Astrocyte (in vitro differentiated cells and primary cell): ENCODE results near the gene ZDHHC1. TPM values are rescaled to one million over a fixed set of nuclear protein-coding genes. Genes with fewer than 3 reads are reported as not detected.

Source experiments
- DNase-seq: peaks from one replicate; pipeline ENCODE4 v3.0.0-alpha.2; 2010; ENCODE audit warnings: low read depth
- FAIRE-seq: peaks from 2 replicates; lab custom pipeline; 2011; peaks lifted over from hg19 to GRCh38; lab: Jason Lieb, UNC
- H2AFZ ChIP-seq: 2 replicates; pipeline ENCODE4 v1.6.0; 2012; ENCODE audit warnings: low read depth, low read length, inconsistent platforms
- H3K27ac ChIP-seq: 2 replicates; pipeline ENCODE4 v1.5.1; 2011; ENCODE audit warnings: low read depth, low read length, inconsistent platforms
- H3K27me3 ChIP-seq: 2 replicates; pipeline ENCODE4 v1.6.0; 2011; ENCODE audit warnings: low read length, inconsistent platforms; ENCODE audit not compliant: insufficient read depth
- H3K36me3 ChIP-seq: 2 replicates; pipeline ENCODE4 v1.5.1; 2011; ENCODE audit warnings: low read length, inconsistent platforms; ENCODE audit not compliant: insufficient read depth
- H3K4me1 ChIP-seq: 2 replicates; pipeline ENCODE4 v1.5.1; 2011; ENCODE audit warnings: low read length, inconsistent platforms; ENCODE audit not compliant: insufficient read depth
- H3K4me2 ChIP-seq: 2 replicates; pipeline ENCODE4 v1.6.0; 2012; ENCODE audit warnings: low read length, inconsistent platforms
- H3K4me3 ChIP-seq: 2 replicates; pipeline ENCODE4 v1.5.1; 2011; ENCODE audit warnings: low read depth, mild to moderate bottlenecking, low read length, inconsistent platforms; ENCODE audit not compliant: insufficient read depth
- H3K79me2 ChIP-seq: 2 replicates; pipeline ENCODE4 v1.6.0; 2012; ENCODE audit warnings: mild to moderate bottlenecking, low read length, inconsistent platforms; ENCODE audit not compliant: insufficient read depth
- H3K9ac ChIP-seq: 2 replicates; pipeline ENCODE4 v1.6.0; 2012; ENCODE audit warnings: mild to moderate bottlenecking, low read length, inconsistent platforms
- H3K9me3 ChIP-seq: 2 replicates; pipeline ENCODE4 v1.5.1; 2012; ENCODE audit warnings: low read depth, mild to moderate bottlenecking, low read length, inconsistent platforms; ENCODE audit not compliant: insufficient read depth
- H4K20me1 ChIP-seq: 2 replicates; pipeline ENCODE4 v1.6.0; 2012; ENCODE audit warnings: low read length, inconsistent platforms; ENCODE audit not compliant: insufficient read depth
- H3K27ac Mint-ChIP-seq: one replicate; pipeline ENCODE4 v1.8.0; 2021; ENCODE audit warnings: mild to moderate bottlenecking, mixed read lengths; ENCODE audit not compliant: unreplicated experiment
- H3K27me3 Mint-ChIP-seq: one replicate; pipeline ENCODE4 v1.8.0; 2021; ENCODE audit warnings: low read depth, mixed read lengths; ENCODE audit not compliant: unreplicated experiment
- H3K36me3 Mint-ChIP-seq: one replicate; pipeline ENCODE4 v1.8.0; 2021; ENCODE audit warnings: low read depth, mixed read lengths; ENCODE audit not compliant: unreplicated experiment
- H3K4me1 Mint-ChIP-seq: one replicate; pipeline ENCODE4 v1.8.0; 2021; ENCODE audit warnings: low read depth, mixed read lengths; ENCODE audit not compliant: unreplicated experiment
- H3K4me3 Mint-ChIP-seq: one replicate; pipeline ENCODE4 v1.8.0; 2021; ENCODE audit warnings: mild to moderate bottlenecking, moderate library complexity, mixed read lengths; ENCODE audit not compliant: unreplicated experiment
- H3K9me3 Mint-ChIP-seq: one replicate; pipeline ENCODE4 v1.8.0; 2021; ENCODE audit warnings: mild to moderate bottlenecking, mixed read lengths; ENCODE audit not compliant: unreplicated experiment
- EZH2 ChIP-seq: IDR thresholded peaks from 2 replicates; pipeline ENCODE4 v1.6.1; 2012; ENCODE audit warnings: mild to moderate bottlenecking, low read length, inconsistent platforms; ENCODE audit not compliant: insufficient read depth
- total RNA-seq: library from RNA; stranded (reverse); gene quantifications from 2 replicates; pipeline ENCODE4 v1.2.1, GENCODE V29; 2021
- TF ChIP-seq, protein P1 (sequence below): IDR thresholded peaks from 2 replicates; pipeline ENCODE4 v1.5.1; 2011; ENCODE audit warnings: low read depth, mild to moderate bottlenecking, inconsistent platforms, low read length, moderate library complexity; ENCODE audit not compliant: insufficient read depth

The ZDHHC1 gene
- total RNA-seq, 1 donor from 2014 or later, result 3.7 TPM

DNA sequence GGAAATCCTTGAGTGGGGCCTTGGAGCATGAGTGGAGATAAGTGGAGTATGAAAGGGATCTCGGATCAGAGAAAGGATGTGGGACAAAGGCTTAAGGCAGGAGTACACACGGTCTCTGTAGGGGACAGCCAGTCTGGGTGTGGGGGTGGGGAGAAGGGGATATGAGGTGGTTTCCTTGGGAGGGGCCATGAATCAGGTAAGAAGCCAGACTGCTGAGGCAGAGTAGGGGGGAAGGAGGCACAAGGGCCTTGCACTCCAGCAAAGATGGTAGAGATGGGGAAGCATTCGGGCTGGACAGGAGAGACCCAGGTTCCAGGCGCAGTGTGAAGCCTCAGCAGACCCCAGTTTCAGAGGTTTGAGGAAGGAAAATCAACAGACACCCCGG is 16.2 kb upstream of the ZDHHC1 start:
- H3K79me2 ChIP-seq, result no peaks in the 10 kb centered on the region
- H2AFZ ChIP-seq, result no peak overlapping the region
- no peak for TF ChIP-seq EZH2
- TF ChIP-seq, protein P1, sequence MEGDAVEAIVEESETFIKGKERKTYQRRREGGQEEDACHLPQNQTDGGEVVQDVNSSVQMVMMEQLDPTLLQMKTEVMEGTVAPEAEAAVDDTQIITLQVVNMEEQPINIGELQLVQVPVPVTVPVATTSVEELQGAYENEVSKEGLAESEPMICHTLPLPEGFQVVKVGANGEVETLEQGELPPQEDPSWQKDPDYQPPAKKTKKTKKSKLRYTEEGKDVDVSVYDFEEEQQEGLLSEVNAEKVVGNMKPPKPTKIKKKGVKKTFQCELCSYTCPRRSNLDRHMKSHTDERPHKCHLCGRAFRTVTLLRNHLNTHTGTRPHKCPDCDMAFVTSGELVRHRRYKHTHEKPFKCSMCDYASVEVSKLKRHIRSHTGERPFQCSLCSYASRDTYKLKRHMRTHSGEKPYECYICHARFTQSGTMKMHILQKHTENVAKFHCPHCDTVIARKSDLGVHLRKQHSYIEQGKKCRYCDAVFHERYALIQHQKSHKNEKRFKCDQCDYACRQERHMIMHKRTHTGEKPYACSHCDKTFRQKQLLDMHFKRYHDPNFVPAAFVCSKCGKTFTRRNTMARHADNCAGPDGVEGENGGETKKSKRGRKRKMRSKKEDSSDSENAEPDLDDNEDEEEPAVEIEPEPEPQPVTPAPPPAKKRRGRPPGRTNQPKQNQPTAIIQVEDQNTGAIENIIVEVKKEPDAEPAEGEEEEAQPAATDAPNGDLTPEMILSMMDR, result no peak
- H3K4me2 ChIP-seq, result no peak overlapping the region
- Mint-ChIP-seq H3K4me3 (no peak overlapping the region), H3K4me1 (peaks cover 3% of the 10 kb centered on the region), H3K9me3 (peaks cover 2% of the 10 kb centered on the region), H3K27me3 (peaks cover 36% of the 10 kb centered on the region), H3K27ac (no peak overlapping the region), H3K36me3 (peaks cover 17% of the 10 kb centered on the region)
- H4K20me1 ChIP-seq, result peaks cover 28% of the 10 kb centered on the region
- no peak overlapping the region for H3K27ac ChIP-seq
- H3K27me3 ChIP-seq, result peaks cover 25% of the 10 kb centered on the region
- no peaks in the 10 kb centered on the region for H3K9me3 ChIP-seq
- no peak overlapping the region for H3K9ac ChIP-seq
- H3K4me3 ChIP-seq, result no peak overlapping the region
- FAIRE-seq, result no peak
- no peak for DNase-seq
- no peaks in the 10 kb centered on the region for H3K36me3 ChIP-seq
- H3K4me1 ChIP-seq, result peaks cover 4% of the 10 kb centered on the region

DNA sequence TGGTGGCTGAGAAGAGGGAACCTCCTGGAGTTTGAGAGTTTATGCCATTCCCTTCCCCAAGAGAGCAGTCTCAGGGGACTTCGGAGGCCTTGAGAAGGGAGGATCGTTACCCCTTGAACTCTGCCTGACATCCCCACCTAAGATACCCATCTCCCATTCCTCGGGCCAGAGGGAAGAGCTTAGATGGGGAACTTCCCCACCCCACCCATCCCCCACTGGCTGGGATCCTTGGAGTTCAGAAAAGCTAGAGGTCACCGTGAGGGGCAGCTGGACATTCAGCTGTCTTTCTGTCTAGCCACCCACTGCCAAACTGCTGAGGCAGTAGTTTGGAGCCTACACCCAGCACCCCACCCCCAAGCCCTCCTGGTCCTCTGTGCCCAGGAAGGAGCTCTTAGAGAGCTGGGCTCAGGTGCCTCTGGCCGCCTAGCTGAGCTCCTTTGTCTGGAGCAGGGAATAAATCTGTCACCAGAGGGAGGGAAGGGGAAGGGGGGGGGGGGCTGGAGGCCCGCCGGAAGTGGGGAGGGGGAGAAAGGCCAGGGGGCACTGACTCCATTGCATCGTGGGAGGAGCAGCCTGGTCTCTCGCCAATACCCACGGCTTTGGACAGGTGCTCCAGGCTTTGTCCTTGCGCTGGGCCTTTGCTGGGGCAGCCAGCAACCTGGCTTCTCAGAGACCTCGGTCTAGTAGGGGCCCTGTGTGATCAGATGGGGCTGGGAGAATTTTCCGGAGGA is 15.7 kb upstream of the ZDHHC1 start:
- Histone ChIP-seq H3K36me3 (no peaks in the 10 kb centered on the region), H3K27ac (no peak overlapping the region), H3K9me3 (no peaks in the 10 kb centered on the region), H3K9ac (no peak overlapping the region), H2AFZ (peak overlapping the region; percentile 47), H3K4me2 (peak overlapping the region; percentile 83), H3K79me2 (no peaks in the 10 kb centered on the region), H3K4me3 (peak overlapping the region; percentile 13), H4K20me1 (peaks cover 28% of the 10 kb centered on the region), H3K4me1 (peaks cover 4% of the 10 kb centered on the region), H3K27me3 (peaks cover 28% of the 10 kb centered on the region)
- Mint-ChIP-seq H3K27me3 (peaks cover 40% of the 10 kb centered on the region), H3K9me3 (peaks cover 2% of the 10 kb centered on the region), H3K4me1 (peaks cover 6% of the 10 kb centered on the region), H3K4me3 (no peak overlapping the region), H3K27ac (no peak overlapping the region), H3K36me3 (peaks cover 16% of the 10 kb centered on the region)
- no peak for DNase-seq
- TF ChIP-seq EZH2, result no peak
- TF ChIP-seq, protein P1, result no peak
- no peak for FAIRE-seq
